ENCODE measurements around the gene EYA3. TPM values are rescaled to one million over a fixed set of nuclear protein-coding genes. Genes with fewer than 3 reads are reported as not detected.

EYA3 gene
- total and polyA plus RNA-seq, 2 of the 8 experiments (the other 6 are each of a cell fraction or from before 2014, with no cell fraction given) = 15.0 to 33.9 TPM

DNA sequence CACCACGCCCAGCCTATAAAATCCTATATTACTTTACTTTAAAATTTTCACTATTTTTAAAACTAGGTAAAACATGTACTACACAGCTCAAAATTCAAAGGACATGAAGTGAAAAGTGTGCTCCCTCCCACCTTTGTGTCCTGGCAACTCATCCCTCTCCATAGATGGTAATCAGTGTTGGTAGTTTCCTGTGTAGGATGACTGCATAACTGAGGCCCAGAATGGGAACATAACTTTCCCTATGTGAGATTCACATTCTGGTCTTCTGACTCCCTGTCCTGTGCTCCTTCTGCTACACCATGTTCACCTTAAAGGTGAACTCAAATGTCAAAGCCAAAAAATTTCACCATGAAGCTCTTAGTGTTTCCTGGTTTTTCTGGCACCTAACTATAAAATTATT is 89.4 kb downstream of the EYA3 start:
- Histone ChIP-seq H2AFZ (ENCODE audit: low read length) (no peak overlapping the region), H3K79me2 (ENCODE audit: control insufficient read depth in 1 of 2, insufficient read depth in 2 of 2, low read length in 2 of 2) (no peaks in the 10 kb centered on the region), H3K79me1 (ENCODE audit: low read depth, low read length) (no peaks in the 10 kb centered on the region), H3K4me1 (replicated peaks in 1 of 4; ENCODE audit: control insufficient read depth in 3 of 4, insufficient read depth in 4 of 4, low read length in 3 of 4) (no peaks in the 10 kb centered on the region), H2BK120ac (replicated peaks; ENCODE audit: low read depth, low read length) (no peak overlapping the region), H2BK5ac (ENCODE audit: low read depth, low read length) (no peak overlapping the region), H3K56ac (replicated peaks; ENCODE audit: insufficient read length, low read depth, low read length) (no peak overlapping the region), H3K18ac (ENCODE audit: extremely low read depth, low read length) (no peak overlapping the region), H3K4me3 (ENCODE audit: extremely low read depth in 1 of 4, insufficient read depth in 2 of 4, low read depth in 3 of 4, low read length in 4 of 4) (no peak overlapping the region), H3K4me2 (ENCODE audit: insufficient read depth in 1 of 2, low read depth in 2 of 2, low read length in 2 of 2) (no peak overlapping the region), H4K8ac (ENCODE audit: extremely low read depth, insufficient read depth, low read length) (no peak overlapping the region), H3K23me2 (ENCODE audit: low read depth, low read length) (no peaks in the 10 kb centered on the region), H3K9ac (replicated peaks in 1 of 4; ENCODE audit: extremely low read depth in 1 of 4, low read depth in 3 of 4, low read length in 3 of 4) (no peak overlapping the region), H4K5ac (ENCODE audit: insufficient read length, low read depth, low read length) (no peak overlapping the region), H3K27me3 (replicated peaks in 1 of 4; ENCODE audit: control insufficient read depth in 3 of 4, extremely low read depth in 1 of 4, insufficient read depth in 3 of 4, low read length in 3 of 4) (no peaks in the 10 kb centered on the region), H2BK20ac (ENCODE audit: low read length) (no peak overlapping the region), H3K23ac (ENCODE audit: insufficient read length) (no peak overlapping the region), H2BK15ac (ENCODE audit: low read length) (no peak overlapping the region), H4K91ac (replicated peaks; ENCODE audit: insufficient read length, low read length) (no peak overlapping the region), H3K36me3 (ENCODE audit: control insufficient read depth in 2 of 4, insufficient read depth in 4 of 4, low read length in 3 of 4) (peaks cover 8 to 45% (median 22%) of the 10 kb centered on the region in 4 experiments), H3K27ac (ENCODE audit: low read depth, low read length) (no peak overlapping the region), H4K20me1 (replicated peaks in 1 of 2; ENCODE audit: control insufficient read depth in 1 of 2, insufficient read depth in 2 of 2, low read length in 2 of 2) (no peaks in the 10 kb centered on the region), H2BK12ac (ENCODE audit: low read depth, low read length) (no peak overlapping the region), H3K14ac (ENCODE audit: insufficient read length) (no peak overlapping the region), H2AK5ac (ENCODE audit: low read depth, low read length) (no peak overlapping the region), H3K4ac (replicated peaks; ENCODE audit: insufficient read length, low read depth, low read length) (no peak overlapping the region), H3K9me3 (ENCODE audit: insufficient read depth in 2 of 2, low read depth in 1 of 2, low read length in 1 of 2) (no peaks in the 10 kb centered on the region)
- WGBS, 2 experiments (ENCODE audit: extremely low coverage in 1 of 2, insufficient coverage in 1 of 2, insufficient read length in 1 of 2, insufficient replicate concordance in 2 of 2, low coverage in 1 of 2, low lambda C conversion rate in 2 of 2, missing lambda C conversion rate in 1 of 2) = 88% methylated on average over 1 of the region's 1 CpG; no CpG with 5 or more reads in 1 of the 2 experiments
- DNase-seq (ENCODE audit: low read depth in 1 of 2, low spot score in 2 of 2) = no peak
- no peak for FAIRE-seq
- POLR2A ChIA-PET (ENCODE audit: partially characterized antibody) = interaction anchor here (0.5 kb wide), 1 partner anchor 510 kb away, joined by 3 read pairs; no protein-coding TSS in a partner anchor
- CTCF ChIA-PET (ENCODE audit: partially characterized antibody) = interaction anchor here (2.3 kb wide), 1 partner anchor 18 kb away, joined by 8 read pairs; no protein-coding TSS in a partner anchor
- TF ChIP-seq RFX5 (IDR thresholded peaks at IDR 0.05; ENCODE audit: borderline replicate concordance, low read depth, low read length) = no peak
- TF ChIP-seq KDM1A (IDR thresholded peaks at IDR 0.05; ENCODE audit: borderline replicate concordance, low read length) = no peak
- TF ChIP-seq EP300 (IDR thresholded peaks at IDR 0.05; ENCODE audit: borderline replicate concordance in 1 of 2, low read depth in 2 of 2, low read length in 2 of 2) = no peak
- TF ChIP-seq, protein P1, sequence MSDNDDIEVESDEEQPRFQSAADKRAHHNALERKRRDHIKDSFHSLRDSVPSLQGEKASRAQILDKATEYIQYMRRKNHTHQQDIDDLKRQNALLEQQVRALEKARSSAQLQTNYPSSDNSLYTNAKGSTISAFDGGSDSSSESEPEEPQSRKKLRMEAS (IDR thresholded peaks at IDR 0.05) = no peak
- TF ChIP-seq RBBP5 (IDR thresholded peaks at IDR 0.05; ENCODE audit: borderline replicate concordance, low read depth, low read length) = no peak
- no peak for TF ChIP-seq TBP (IDR thresholded peaks at IDR 0.05; ENCODE audit: low read depth, low read length)
- no peak for TF ChIP-seq BRCA1 (IDR thresholded peaks at IDR 0.05; ENCODE audit: low read depth, low read length)
- TF ChIP-seq SP4 (IDR thresholded peaks at IDR 0.05; ENCODE audit: low read length) = no peak
- no peak for TF ChIP-seq ZNF274 (IDR thresholded peaks at IDR 0.05; ENCODE audit: borderline replicate concordance, extremely low read depth, low read length)
- no peak for TF ChIP-seq MAFK (IDR thresholded peaks at IDR 0.05; ENCODE audit: low read depth, low read length)
- TF ChIP-seq ASH2L (IDR thresholded peaks at IDR 0.05; ENCODE audit: low read length) = no peak
- TF ChIP-seq NANOG (IDR thresholded peaks at IDR 0.05; ENCODE audit: insufficient read depth, low read depth, low read length, poor library complexity, severe bottlenecking) = no peak
- TF ChIP-seq RAD21 (IDR thresholded peaks at IDR 0.05 in 1 of 2, conservative IDR thresholded peaks at IDR 0.05 in 1 of 2; ENCODE audit: low read depth in 2 of 2, low read length in 2 of 2) = no peak
- TF ChIP-seq BCL11A (IDR thresholded peaks at IDR 0.05; ENCODE audit: low read depth in 2 of 2, low read length in 2 of 2) = no peak
- no peak for TF ChIP-seq POLR2A (IDR thresholded peaks at IDR 0.05; ENCODE audit: control extremely low read depth in 1 of 2, low read depth in 2 of 2, low read length in 2 of 2)

Data from H1 (cell line).